Osteocyte (in vitro differentiated cells): Measurements from ENCODE around the gene ADGRL2. TPM values are rescaled to one million over a fixed set of nuclear protein-coding genes. Genes with fewer than 3 reads are reported as not detected.

Experiments used
- DNase-seq: peaks from one replicate; pipeline ENCODE4 v3.0.0; 2021; ENCODE audit warnings: mixed read lengths; ENCODE audit not compliant: unreplicated experiment; ENCODE audit errors: extremely low spot score
- H3K27ac Mint-ChIP-seq: one replicate; pipeline ENCODE4 v1.8.0; 2021; ENCODE audit warnings: mild to moderate bottlenecking, mixed read lengths; ENCODE audit not compliant: unreplicated experiment
- H3K27me3 Mint-ChIP-seq: one replicate; pipeline ENCODE4 v1.8.0; 2021; ENCODE audit warnings: mixed read lengths; ENCODE audit not compliant: unreplicated experiment
- H3K36me3 Mint-ChIP-seq: one replicate; pipeline ENCODE4 v1.8.0; 2021; ENCODE audit warnings: mixed read lengths; ENCODE audit not compliant: unreplicated experiment
- H3K4me1 Mint-ChIP-seq: one replicate; pipeline ENCODE4 v1.8.0; 2021; ENCODE audit warnings: mixed read lengths; ENCODE audit not compliant: unreplicated experiment
- H3K4me3 Mint-ChIP-seq: one replicate; pipeline ENCODE4 v1.8.0; 2021; ENCODE audit warnings: mild to moderate bottlenecking, moderate library complexity, mixed read lengths; ENCODE audit not compliant: unreplicated experiment
- H3K9me3 Mint-ChIP-seq: one replicate; pipeline ENCODE4 v1.8.0; 2021; ENCODE audit warnings: mixed read lengths; ENCODE audit not compliant: unreplicated experiment
- total RNA-seq: library from RNA; stranded (reverse); gene quantifications from 2 replicates; pipeline ENCODE4 v1.2.1, GENCODE V29; 2021
- TF ChIP-seq, protein P1 (sequence below): fragments of 200-600 bp; sonication (generic); IDR thresholded peaks from 2 replicates; pipeline ENCODE4 v1.5.0; 2021; ENCODE audit warnings: antibody characterized with exemption, mild to moderate bottlenecking, moderate library complexity

The ADGRL2 gene
- total RNA-seq, 1 donor from 2014 or later = 76.3 TPM

- no peak overlapping the region for H3K27ac Mint-ChIP-seq
- no peaks in the 10 kb centered on the region for H3K9me3 Mint-ChIP-seq
Measured at GRCh38 chr1:81827942-81828341, 27.2 kb downstream of the ADGRL2 start.

GRCh38 chr1:81832573-81832972 is 31.8 kb downstream of the ADGRL2 start:
- H3K4me3 Mint-ChIP-seq = no peak overlapping the region

More at GRCh38 chr1:81827942-81828341, 27.2 kb downstream of the ADGRL2 start:
- H3K4me3 Mint-ChIP-seq = no peak overlapping the region
- TF ChIP-seq, protein P1, sequence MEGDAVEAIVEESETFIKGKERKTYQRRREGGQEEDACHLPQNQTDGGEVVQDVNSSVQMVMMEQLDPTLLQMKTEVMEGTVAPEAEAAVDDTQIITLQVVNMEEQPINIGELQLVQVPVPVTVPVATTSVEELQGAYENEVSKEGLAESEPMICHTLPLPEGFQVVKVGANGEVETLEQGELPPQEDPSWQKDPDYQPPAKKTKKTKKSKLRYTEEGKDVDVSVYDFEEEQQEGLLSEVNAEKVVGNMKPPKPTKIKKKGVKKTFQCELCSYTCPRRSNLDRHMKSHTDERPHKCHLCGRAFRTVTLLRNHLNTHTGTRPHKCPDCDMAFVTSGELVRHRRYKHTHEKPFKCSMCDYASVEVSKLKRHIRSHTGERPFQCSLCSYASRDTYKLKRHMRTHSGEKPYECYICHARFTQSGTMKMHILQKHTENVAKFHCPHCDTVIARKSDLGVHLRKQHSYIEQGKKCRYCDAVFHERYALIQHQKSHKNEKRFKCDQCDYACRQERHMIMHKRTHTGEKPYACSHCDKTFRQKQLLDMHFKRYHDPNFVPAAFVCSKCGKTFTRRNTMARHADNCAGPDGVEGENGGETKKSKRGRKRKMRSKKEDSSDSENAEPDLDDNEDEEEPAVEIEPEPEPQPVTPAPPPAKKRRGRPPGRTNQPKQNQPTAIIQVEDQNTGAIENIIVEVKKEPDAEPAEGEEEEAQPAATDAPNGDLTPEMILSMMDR = no peak
- no peak for DNase-seq
- peaks cover 3% of the 10 kb centered on the region for H3K36me3 Mint-ChIP-seq
- peaks cover 19% of the 10 kb centered on the region for H3K4me1 Mint-ChIP-seq
- no peaks in the 10 kb centered on the region for H3K27me3 Mint-ChIP-seq

DNA sequence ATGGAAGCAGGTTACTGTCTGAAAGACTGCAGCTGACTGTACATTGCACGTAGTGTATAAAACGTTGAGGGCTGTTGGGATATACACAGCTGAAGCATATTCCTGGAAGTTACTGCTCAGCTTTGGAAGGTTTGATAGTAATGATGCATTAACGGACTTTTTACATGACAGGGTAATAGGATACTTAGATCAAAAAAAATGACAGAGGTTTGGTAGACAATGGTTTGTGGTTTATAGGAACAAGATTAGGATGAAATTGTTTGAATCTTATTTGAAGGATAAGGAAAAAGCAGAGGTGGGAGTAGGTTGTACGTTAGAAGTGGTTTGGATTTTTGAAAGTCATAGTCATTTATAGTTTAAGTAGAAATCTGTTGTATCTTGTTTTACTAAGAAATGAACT is 33.0 kb downstream of the ADGRL2 start:
- no peak overlapping the region for H3K27ac Mint-ChIP-seq
- peaks cover 49% of the 10 kb centered on the region for H3K4me1 Mint-ChIP-seq
- H3K36me3 Mint-ChIP-seq = peaks cover 2% of the 10 kb centered on the region
- DNase-seq = no peak
- no peaks in the 10 kb centered on the region for H3K9me3 Mint-ChIP-seq
- H3K27me3 Mint-ChIP-seq = no peaks in the 10 kb centered on the region
- no peak overlapping the region for H3K4me3 Mint-ChIP-seq
- TF ChIP-seq, protein P1 = no peak

More at GRCh38 chr1:81832573-81832972, 31.8 kb downstream of the ADGRL2 start:
- Mint-ChIP-seq H3K9me3 (no peaks in the 10 kb centered on the region), H3K36me3 (peaks cover 2% of the 10 kb centered on the region), H3K27ac (peak overlapping the region; percentile 60), H3K27me3 (no peaks in the 10 kb centered on the region), H3K4me1 (peaks cover 52% of the 10 kb centered on the region)
- TF ChIP-seq, protein P1 = no peak
- DNase-seq = no peak

GRCh38 chr1:81834268-81834667 is 33.5 kb downstream of the ADGRL2 start:
- Mint-ChIP-seq H3K4me1 (peaks cover 49% of the 10 kb centered on the region), H3K4me3 (no peak overlapping the region), H3K9me3 (no peaks in the 10 kb centered on the region), H3K27me3 (no peaks in the 10 kb centered on the region), H3K27ac (no peak overlapping the region), H3K36me3 (peaks cover 4% of the 10 kb centered on the region)
- TF ChIP-seq, protein P1 = no peak
- no peak for DNase-seq

GRCh38 chr1:81834921-81835698 is 34.4 kb downstream of the ADGRL2 start:
- Mint-ChIP-seq H3K36me3 (peaks cover 7% of the 10 kb centered on the region), H3K9me3 (no peaks in the 10 kb centered on the region), H3K4me3 (no peak overlapping the region), H3K27me3 (no peaks in the 10 kb centered on the region), H3K4me1 (peaks cover 49% of the 10 kb centered on the region), H3K27ac (no peak overlapping the region)
- DNase-seq = no peak
- TF ChIP-seq, protein P1 = no peak
